Measurements from ENCODE around the gene HAGHL. TPM values are rescaled to one million over a fixed set of nuclear protein-coding genes. Genes with fewer than 3 reads are reported as not detected.

Gene HAGHL
- total RNA-seq, 4 donors from 2014 or later = 4.5 to 6.3 (median 6.0) TPM

DNA sequence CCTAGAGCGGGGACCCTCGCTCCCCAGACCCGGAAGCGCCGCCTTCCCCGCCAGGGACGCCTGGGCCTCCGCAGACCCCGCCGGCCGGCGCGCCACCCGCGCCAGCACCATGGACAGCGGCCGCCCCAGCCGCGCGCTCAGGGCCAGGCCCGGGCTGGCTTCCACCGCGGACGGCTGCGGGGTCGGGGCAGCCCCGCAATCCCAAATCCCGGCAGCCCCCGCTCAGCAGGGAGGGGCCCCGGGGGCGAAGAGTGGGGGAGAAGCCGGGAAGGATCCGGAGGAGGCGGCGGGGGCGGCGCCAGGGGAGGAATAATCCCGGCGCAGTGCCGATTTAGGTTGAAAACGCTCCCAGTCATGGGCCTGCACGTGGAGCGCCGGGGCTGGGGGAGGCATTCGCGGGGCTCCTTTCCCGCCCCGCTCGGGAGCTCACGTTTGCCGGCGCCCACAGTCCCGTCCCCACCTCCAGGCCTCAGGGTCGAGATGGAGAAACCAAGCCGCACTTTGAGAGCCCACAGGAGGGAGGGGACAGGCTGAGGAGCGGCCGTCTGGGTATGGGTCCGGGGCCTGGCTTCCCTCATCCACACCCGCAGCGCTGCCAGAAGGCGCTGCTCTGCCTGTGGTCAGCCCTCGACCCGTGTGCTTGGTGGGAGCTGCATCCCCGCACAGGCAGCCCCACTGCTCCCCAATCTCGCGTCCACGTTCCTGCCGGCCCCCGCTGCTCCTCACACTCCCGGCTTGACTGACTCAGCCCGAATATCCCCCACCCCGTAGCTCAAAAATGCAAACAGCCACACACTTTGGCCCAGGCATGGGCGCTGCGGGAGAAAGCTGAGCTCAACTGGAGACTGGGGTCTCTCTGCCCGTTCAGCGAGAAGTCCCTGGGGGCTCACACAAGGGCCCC lies 26.0 kb upstream of the HAGHL start:
- WGBS, 2 donors = 6 to 12% methylated on average over 33 to 50 of the region's 76 CpGs
- DNase-seq (ENCODE audit: low spot score in 2 of 2) = no peak
- TF ChIP-seq, protein P1, sequence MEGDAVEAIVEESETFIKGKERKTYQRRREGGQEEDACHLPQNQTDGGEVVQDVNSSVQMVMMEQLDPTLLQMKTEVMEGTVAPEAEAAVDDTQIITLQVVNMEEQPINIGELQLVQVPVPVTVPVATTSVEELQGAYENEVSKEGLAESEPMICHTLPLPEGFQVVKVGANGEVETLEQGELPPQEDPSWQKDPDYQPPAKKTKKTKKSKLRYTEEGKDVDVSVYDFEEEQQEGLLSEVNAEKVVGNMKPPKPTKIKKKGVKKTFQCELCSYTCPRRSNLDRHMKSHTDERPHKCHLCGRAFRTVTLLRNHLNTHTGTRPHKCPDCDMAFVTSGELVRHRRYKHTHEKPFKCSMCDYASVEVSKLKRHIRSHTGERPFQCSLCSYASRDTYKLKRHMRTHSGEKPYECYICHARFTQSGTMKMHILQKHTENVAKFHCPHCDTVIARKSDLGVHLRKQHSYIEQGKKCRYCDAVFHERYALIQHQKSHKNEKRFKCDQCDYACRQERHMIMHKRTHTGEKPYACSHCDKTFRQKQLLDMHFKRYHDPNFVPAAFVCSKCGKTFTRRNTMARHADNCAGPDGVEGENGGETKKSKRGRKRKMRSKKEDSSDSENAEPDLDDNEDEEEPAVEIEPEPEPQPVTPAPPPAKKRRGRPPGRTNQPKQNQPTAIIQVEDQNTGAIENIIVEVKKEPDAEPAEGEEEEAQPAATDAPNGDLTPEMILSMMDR (IDR thresholded peaks at IDR 0.05) = no peak
- no peak for TF ChIP-seq POLR2A (IDR thresholded peaks at IDR 0.05)
- H3K4me3 ChIP-seq (ENCODE audit: low read depth, poor library complexity, severe bottlenecking) = no peak overlapping the region
- intact Hi-C loops (cut with DNase I; ENCODE audit: low total_unique reads) = no loop called here

DNA sequence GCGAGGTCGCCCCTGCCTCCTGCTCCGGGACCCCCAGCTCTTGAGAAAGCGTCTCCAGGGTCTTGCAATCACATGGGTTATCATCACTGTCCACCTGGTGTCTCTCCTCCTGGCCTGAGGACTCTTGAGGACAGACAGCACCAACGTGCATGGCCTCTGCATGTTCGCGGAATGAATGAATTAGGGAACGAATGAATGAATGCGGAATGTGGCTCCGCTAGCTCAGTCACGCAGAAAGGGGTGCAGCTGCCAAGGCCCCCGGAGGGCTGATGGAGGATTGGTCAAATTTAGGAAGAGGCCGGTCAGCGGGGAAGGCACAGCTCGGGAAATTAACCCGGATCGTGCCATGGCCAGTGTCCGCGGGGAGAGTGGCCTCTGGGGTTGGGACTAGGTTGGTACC lies 24.6 kb upstream of the HAGHL start:
- no peak for TF ChIP-seq POLR2A (IDR thresholded peaks at IDR 0.05)
- TF ChIP-seq, protein P1 (IDR thresholded peaks at IDR 0.05) = no peak
- WGBS, 2 donors = 82% methylated on average over 19 of the region's 19 CpGs
- H3K4me3 ChIP-seq (ENCODE audit: low read depth, poor library complexity, severe bottlenecking) = no peak overlapping the region
- no peak for DNase-seq (ENCODE audit: low spot score in 2 of 2)
- intact Hi-C loops (cut with DNase I; ENCODE audit: low total_unique reads) = no loop called here

DNA sequence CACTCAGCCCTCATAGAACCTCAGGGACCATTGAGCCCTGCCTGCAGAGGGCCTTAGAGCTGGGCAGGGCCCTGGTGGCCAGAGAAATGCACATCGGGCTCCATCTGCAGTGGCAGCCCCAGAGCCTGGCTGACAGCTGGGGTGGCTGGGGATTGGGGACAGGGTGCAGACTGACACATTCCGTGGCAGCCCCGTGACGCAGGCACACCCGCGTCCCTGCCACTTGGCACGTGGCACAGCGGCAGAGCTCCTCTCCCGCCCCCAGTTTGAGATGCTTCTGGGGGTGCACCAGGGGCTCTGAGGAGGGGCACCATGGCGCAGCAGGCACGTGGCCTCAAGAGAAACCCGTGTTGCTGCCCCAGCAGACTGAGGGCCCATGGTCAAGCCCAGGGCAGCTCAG lies 23.5 kb upstream of the HAGHL start:
- no peak for TF ChIP-seq POLR2A (IDR thresholded peaks at IDR 0.05)
- TF ChIP-seq, protein P1 (IDR thresholded peaks at IDR 0.05) = no peak
- intact Hi-C loops (cut with DNase I; ENCODE audit: low total_unique reads) = no loop called here
- H3K4me3 ChIP-seq (ENCODE audit: low read depth, poor library complexity, severe bottlenecking) = no peak overlapping the region
- DNase-seq (ENCODE audit: low spot score in 2 of 2) = no peak
- WGBS, 2 donors = 71 to 84% methylated on average over 9 to 12 of the region's 12 CpGs

DNA sequence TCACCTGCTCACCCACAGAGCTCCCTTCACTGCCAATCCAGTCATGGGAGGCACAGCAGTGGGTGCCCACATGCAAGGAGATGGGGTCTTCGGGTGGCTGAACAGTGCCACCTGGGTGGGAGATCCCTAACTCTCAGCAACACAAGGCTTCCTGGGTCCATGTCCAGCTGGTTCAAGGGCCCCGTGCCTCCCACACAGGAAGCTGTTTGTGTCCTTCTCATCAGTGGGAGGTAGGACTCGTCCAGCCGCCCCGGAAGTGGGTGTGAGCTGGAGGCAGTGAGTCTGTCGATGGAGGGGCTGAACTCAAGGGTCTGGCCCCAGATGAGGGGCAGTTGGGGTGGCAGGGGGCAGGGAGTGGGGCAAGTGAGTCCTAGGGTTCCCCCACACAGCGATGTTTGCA lies 22.9 kb upstream of the HAGHL start:
- DNase-seq (ENCODE audit: low spot score in 2 of 2) = no peak
- no peak overlapping the region for H3K4me3 ChIP-seq (ENCODE audit: low read depth, poor library complexity, severe bottlenecking)
- WGBS, 2 donors = 60 to 88% methylated on average over 6 to 7 of the region's 7 CpGs
- intact Hi-C loops (cut with DNase I; ENCODE audit: low total_unique reads) = no loop called here
- TF ChIP-seq, protein P1 (IDR thresholded peaks at IDR 0.05) = no peak
- TF ChIP-seq POLR2A (IDR thresholded peaks at IDR 0.05) = no peak

DNA sequence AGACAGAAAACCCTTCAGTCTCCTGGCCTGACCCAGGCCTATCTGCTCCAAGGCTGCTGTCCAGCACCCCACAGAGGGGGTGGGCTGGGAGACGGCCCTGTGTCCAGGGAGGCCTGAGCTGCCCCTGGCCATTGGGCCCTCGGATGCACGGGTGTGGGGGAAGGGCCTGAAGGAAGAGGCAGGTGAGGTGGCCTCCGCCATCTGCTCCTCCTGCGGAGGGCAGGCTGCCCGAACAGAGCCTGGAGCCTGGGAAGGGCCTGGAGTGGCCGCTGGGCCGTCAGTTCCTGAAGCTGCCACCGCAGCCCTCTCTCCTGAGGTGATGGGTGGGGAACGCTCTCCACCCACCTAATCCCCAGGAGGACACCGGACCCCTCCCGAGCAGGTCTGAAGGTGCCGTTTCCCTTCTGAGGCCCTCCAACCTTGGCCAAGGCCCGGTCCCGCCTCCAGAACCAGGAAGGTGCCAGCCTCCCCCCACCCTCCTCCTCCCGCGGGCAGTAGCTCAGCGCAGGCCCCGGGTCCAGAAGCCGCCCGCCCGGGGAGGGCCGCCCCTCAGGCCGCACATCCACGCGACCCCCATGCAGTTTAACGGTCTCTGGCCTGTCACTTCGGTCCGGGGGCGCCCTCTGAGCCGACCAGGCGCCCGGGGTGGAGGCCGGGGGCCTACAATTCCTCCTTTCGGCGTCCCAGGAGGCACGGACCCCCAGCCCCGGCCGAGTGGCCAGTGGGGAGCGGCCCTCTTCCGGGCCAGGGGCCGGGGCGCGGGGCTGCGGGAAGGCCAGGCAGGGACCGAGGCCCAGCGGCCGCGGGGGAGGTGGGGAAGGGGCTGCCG lies 22.1 kb upstream of the HAGHL start:
- no peak overlapping the region for H3K4me3 ChIP-seq (ENCODE audit: low read depth, poor library complexity, severe bottlenecking)
- no peak for TF ChIP-seq POLR2A (IDR thresholded peaks at IDR 0.05)
- TF ChIP-seq, protein P1 (IDR thresholded peaks at IDR 0.05) = no peak
- intact Hi-C loops (cut with DNase I; ENCODE audit: low total_unique reads) = no loop called here
- 7 to 11% methylated on average over 29 to 50 of the region's 50 CpGs for WGBS, 2 donors
- DNase-seq (ENCODE audit: low spot score in 2 of 2) = no peak
